ENCODE data around the gene GPR18. TPM values are rescaled to one million over a fixed set of nuclear protein-coding genes. Genes with fewer than 3 reads are reported as not detected.

Gene GPR18
- total RNA-seq, 3 donors from 2014 or later = 0.35 to 0.60 (median 0.46) TPM

GRCh38 chr13:99220199-99220935, 37.8 kb downstream of the GPR18 start:
- Histone ChIP-seq H3K4me3 (no peak overlapping the region), H3K36me3 (ENCODE audit: low read depth) (no peaks in the 10 kb centered on the region), H3K4me1 (ENCODE audit: low read depth) (no peaks in the 10 kb centered on the region), H3K9me3 (no peaks in the 10 kb centered on the region)
- no peak for DNase-seq
- TF ChIP-seq CTCF (IDR thresholded peaks at IDR 0.05) = no peak
- ATAC-seq = peak; percentile 46
- intact Hi-C loops (cut with DNase I, micrococcal nuclease) = no loop called here

- Histone ChIP-seq H3K36me3 (ENCODE audit: low read depth) (no peaks in the 10 kb centered on the region), H3K9me3 (no peaks in the 10 kb centered on the region), H3K4me3 (no peak overlapping the region), H3K4me1 (ENCODE audit: low read depth) (no peaks in the 10 kb centered on the region)
- peak; percentile 74 for ATAC-seq
- intact Hi-C loops (cut with DNase I, micrococcal nuclease) = no loop called here
- peak in 1 of 3 donors; percentile 31 for DNase-seq
- TF ChIP-seq CTCF (IDR thresholded peaks at IDR 0.05) = no peak
Observed at GRCh38 chr13:99218969-99219368, 39.2 kb downstream of the GPR18 start.

- no peak for DNase-seq
- no peaks in the 10 kb centered on the region for H3K4me1 ChIP-seq (ENCODE audit: low read depth)
- ATAC-seq = no peak
- no peak for TF ChIP-seq CTCF (IDR thresholded peaks at IDR 0.05)
- intact Hi-C loops (cut with DNase I, micrococcal nuclease) = no loop called here
- no peaks in the 10 kb centered on the region for H3K36me3 ChIP-seq (ENCODE audit: low read depth)
- no peaks in the 10 kb centered on the region for H3K9me3 ChIP-seq
- H3K4me3 ChIP-seq = no peak overlapping the region
Observed at GRCh38 chr13:99218545-99218944, 39.6 kb downstream of the GPR18 start.

GRCh38 chr13:99218126-99218525, 40.1 kb downstream of the GPR18 start:
- DNase-seq = no peak
- intact Hi-C loops (cut with DNase I, micrococcal nuclease) = no loop called here
- Histone ChIP-seq H3K4me3 (no peak overlapping the region), H3K36me3 (ENCODE audit: low read depth) (no peaks in the 10 kb centered on the region), H3K9me3 (no peaks in the 10 kb centered on the region), H3K4me1 (ENCODE audit: low read depth) (no peaks in the 10 kb centered on the region)
- no peak for TF ChIP-seq CTCF (IDR thresholded peaks at IDR 0.05)
- no peak for ATAC-seq

GRCh38 chr13:99217461-99218110, 40.6 kb downstream of the GPR18 start:
- Histone ChIP-seq H3K36me3 (ENCODE audit: low read depth) (no peaks in the 10 kb centered on the region), H3K4me1 (ENCODE audit: low read depth) (no peaks in the 10 kb centered on the region), H3K4me3 (no peak overlapping the region), H3K9me3 (no peaks in the 10 kb centered on the region)
- TF ChIP-seq CTCF (IDR thresholded peaks at IDR 0.05) = no peak
- DNase-seq = no peak
- intact Hi-C loops (cut with DNase I, micrococcal nuclease) = no loop called here
- peak; percentile 11 for ATAC-seq
